HCT116 (cell line): ENCODE results near the gene HELZ2. TPM values are rescaled to one million over a fixed set of nuclear protein-coding genes. Genes with fewer than 3 reads are reported as not detected.

ENCODE experiments used
- ATAC-seq: fragments of 200-7000 bp; cut with Tn5 transposase; 2 replicates; pipeline ENCODE4 v1.9.1; 2020; ENCODE audit warnings: mild to moderate bottlenecking, moderate library complexity
- BruUV-seq: library from RNA; stranded (reverse); fragments of 400-500 nt; replicated peaks from 2 replicates; lab custom pipeline; 2021; lab: Mats Ljungman, UMichigan
- CTCF ChIA-PET: fragments of 300-600 bp; sonication (Branson Sonifier 250); formaldehyde crosslinking; loops from one replicate; lab custom pipeline; 2021; ENCODE audit warnings: antibody characterized with exemption; lab: Charles Lee
- POLR2A ChIA-PET: fragments of 300-600, 350-600 bp; sonication (Branson Sonifier 250); formaldehyde crosslinking; loops from one replicate; lab custom pipeline; 2021; ENCODE audit warnings: antibody characterized with exemption; lab: Charles Lee
- RAD21 ChIA-PET, 2 experiments: fragments of 300-600 bp; sonication (Branson Sonifier 250); formaldehyde crosslinking; loops; one replicate each; lab custom pipeline; 2023; ENCODE audit warnings: low total read pairs in 2 of 2; ENCODE audit not compliant: uncharacterized antibody in 2 of 2, unreplicated experiment in 2 of 2, low non-redundant PET in 1 of 2; lab: Charles Lee
- DNase-seq: peaks from one replicate; pipeline ENCODE4 v3.0.0-alpha.2; 2010; ENCODE audit warnings: low read depth, low spot score
- H2AFZ ChIP-seq: fragments of 200-600 bp; shearing (Covaris generic), sonication (generic); 2 replicates; pipeline ENCODE4 v1.6.1; 2017; ENCODE audit warnings: low read depth, mixed run types, mixed read lengths, antibody characterized with exemption, low read length; ENCODE audit not compliant: poor library complexity, severe bottlenecking
- H3K27ac ChIP-seq: 2 replicates; pipeline ENCODE4 v1.5.1; 2012; ENCODE audit warnings: low read depth, low read length
- H3K27me3 ChIP-seq: fragments of 200-600 bp; sonication (generic); 2 replicates; pipeline ENCODE4 v1.6.1; 2016; ENCODE audit warnings: mixed run types, low read length, mixed read lengths; ENCODE audit not compliant: insufficient read depth
- H3K36me3 ChIP-seq, 2 experiments: fragments of 200-500 bp in 1 of 2; fragments of 200-600 bp in 1 of 2; sonication (Bioruptor generic) in 1 of 2; sonication (generic) in 1 of 2; 2 replicates each; pipeline versions ENCODE4 v1.5.1 to v1.6.1; 2014 to 2016; ENCODE audit warnings: low read length in 2 of 2, inconsistent platforms in 1 of 2, mixed read lengths in 1 of 2, mixed run types in 1 of 2; ENCODE audit not compliant: insufficient read depth in 2 of 2, control insufficient read depth in 1 of 2
- H3K4me1 ChIP-seq, 2 experiments: fragments of 200-600 bp in 1 of 2; sonication (generic) in 1 of 2; 2 replicates each; pipeline versions ENCODE4 v1.5.1 to v1.6.1; 2012 to 2017; ENCODE audit warnings: low read length in 2 of 2, inconsistent platforms in 1 of 2, mild to moderate bottlenecking in 1 of 2, mixed read lengths in 1 of 2, mixed run types in 1 of 2, moderate library complexity in 1 of 2; ENCODE audit not compliant: insufficient read depth in 2 of 2, control insufficient read depth in 1 of 2
- H3K4me2 ChIP-seq: fragments of 200-600 bp; sonication (generic); 2 replicates; pipeline ENCODE4 v1.6.1; 2017; ENCODE audit warnings: mixed run types, low read length, mixed read lengths
- H3K4me3 ChIP-seq, 2 experiments: fragments of 200-600 bp in 1 of 2; sonication (generic) in 1 of 2; replicated peaks in 1 of 2; 2 replicates each; pipeline ENCODE4 v1.5.1; 2011 to 2016; ENCODE audit warnings: low read length in 2 of 2, control low read depth in 1 of 2, low read depth in 1 of 2, mild to moderate bottlenecking in 1 of 2, mixed read lengths in 1 of 2, mixed run types in 1 of 2
- H3K79me2 ChIP-seq: fragments of 200-600 bp; sonication (generic); 2 replicates; pipeline ENCODE4 v1.6.1; 2017; ENCODE audit warnings: mild to moderate bottlenecking, mixed run types, low read length, moderate library complexity, mixed read lengths; ENCODE audit not compliant: insufficient read depth
- H3K9ac ChIP-seq: fragments of 200-600 bp; sonication (generic); 2 replicates; pipeline ENCODE4 v1.6.1; 2016; ENCODE audit warnings: low read length, mixed read lengths
- H3K9me2 ChIP-seq: fragments of 200-600 bp; sonication (generic), shearing (Covaris generic); 2 replicates; pipeline ENCODE4 v1.6.1; 2017; ENCODE audit warnings: mixed run types, mild to moderate bottlenecking, moderate library complexity; ENCODE audit not compliant: insufficient read depth
- H3K9me3 ChIP-seq, 2 experiments: fragments of 200-500 bp in 1 of 2; fragments of 200-600 bp in 1 of 2; sonication (Bioruptor generic) in 1 of 2; sonication (generic) in 1 of 2; 2 replicates each; pipeline ENCODE4 v1.6.1; 2014 to 2017; ENCODE audit warnings: low read length in 2 of 2, mixed read lengths in 2 of 2, inconsistent platforms in 1 of 2, low read depth in 1 of 2, mild to moderate bottlenecking in 1 of 2, mixed run types in 1 of 2, moderate library complexity in 1 of 2; ENCODE audit not compliant: control insufficient read depth in 1 of 2, insufficient read depth in 1 of 2
- H4K20me1 ChIP-seq: fragments of 200-600 bp; sonication (generic), shearing (Covaris generic); 2 replicates; pipeline ENCODE4 v1.6.1; 2017; ENCODE audit warnings: mixed run types, mild to moderate bottlenecking, moderate library complexity; ENCODE audit not compliant: insufficient read depth
- ATF3 ChIP-seq: IDR thresholded peaks from 2 replicates; pipeline ENCODE4 v1.6.1; 2012
- CBX3 ChIP-seq: IDR thresholded peaks from 2 replicates; pipeline ENCODE4 v1.6.1; 2012; ENCODE audit warnings: low read depth
- EGR1 ChIP-seq: IDR thresholded peaks from 2 replicates; pipeline ENCODE4 v1.6.1; 2012; ENCODE audit warnings: low read depth
- ELF1 ChIP-seq: IDR thresholded peaks from 2 replicates; pipeline ENCODE4 v1.6.1; 2012; ENCODE audit warnings: low read depth, borderline replicate concordance
- EZH2 ChIP-seq: fragments of 200-600 bp; sonication (generic); IDR thresholded peaks from 2 replicates; pipeline ENCODE4 v1.6.1; 2017; ENCODE audit warnings: antibody characterized with exemption, mixed run types
- EZH2phosphoT487 ChIP-seq: fragments of 200-600 bp; IDR thresholded peaks from 2 replicates; pipeline ENCODE4 v1.6.1; 2018; ENCODE audit warnings: antibody characterized with exemption, borderline replicate concordance
- POLR2A ChIP-seq: IDR thresholded peaks from 2 replicates; pipeline ENCODE4 v1.7.0; 2011; ENCODE audit warnings: borderline replicate concordance; ENCODE audit not compliant: insufficient read depth, insufficient read length; ENCODE audit errors: extremely low read depth
- POLR2AphosphoS5 ChIP-seq: IDR thresholded peaks from 2 replicates; pipeline ENCODE4 v1.6.1; 2011; ENCODE audit warnings: mild to moderate bottlenecking, low read depth, low read length, moderate library complexity
- RAD21 ChIP-seq: IDR thresholded peaks from 2 replicates; pipeline ENCODE4 v1.6.1; 2012; ENCODE audit warnings: low read depth, mild to moderate bottlenecking
- REST ChIP-seq: IDR thresholded peaks from 2 replicates; pipeline ENCODE4 v1.6.1; 2012; ENCODE audit warnings: low read depth
- SIN3A ChIP-seq: IDR thresholded peaks from 2 replicates; pipeline ENCODE4 v1.6.1; 2012; ENCODE audit warnings: low read depth
- SP1 ChIP-seq: IDR thresholded peaks from 2 replicates; pipeline ENCODE4 v1.6.1; 2012; ENCODE audit warnings: low read depth
- SRF ChIP-seq: IDR thresholded peaks from 2 replicates; pipeline ENCODE4 v1.6.1; 2012; ENCODE audit warnings: low read depth
- TCF7L2 ChIP-seq: IDR thresholded peaks from 2 replicates; pipeline ENCODE4 v1.7.0; 2011; ENCODE audit warnings: borderline replicate concordance, inconsistent platforms; ENCODE audit not compliant: insufficient read depth, insufficient read length; ENCODE audit errors: extremely low read depth
- YY1 ChIP-seq: IDR thresholded peaks from 2 replicates; pipeline ENCODE4 v1.6.1; 2011; ENCODE audit warnings: low read length, low read depth, moderate library complexity, mild to moderate bottlenecking; ENCODE audit not compliant: insufficient replicate concordance; ENCODE audit errors: extremely low read depth
- ZFX ChIP-seq: fragments of 450-650 bp; IDR thresholded peaks from 2 replicates; pipeline ENCODE4 v1.6.1; 2017
- intact Hi-C: fragments of 100-400 bp; cut with micrococcal nuclease; formaldehyde crosslinking; loops from 2 replicates; pipeline ENCODE4 v1.10.0; 2022
- total RNA-seq: library from RNA; stranded (reverse); gene quantifications from one replicate; pipeline ENCODE4 v1.2.1, GENCODE V29; 2021; ENCODE audit not compliant: unreplicated experiment
- TF ChIP-seq, protein P1 (sequence below): IDR thresholded peaks from 2 replicates; pipeline ENCODE4 v1.6.1; 2012

HELZ2 gene
- total RNA-seq, 1 experiment from 2014 or later, result 44.0 TPM

DNA sequence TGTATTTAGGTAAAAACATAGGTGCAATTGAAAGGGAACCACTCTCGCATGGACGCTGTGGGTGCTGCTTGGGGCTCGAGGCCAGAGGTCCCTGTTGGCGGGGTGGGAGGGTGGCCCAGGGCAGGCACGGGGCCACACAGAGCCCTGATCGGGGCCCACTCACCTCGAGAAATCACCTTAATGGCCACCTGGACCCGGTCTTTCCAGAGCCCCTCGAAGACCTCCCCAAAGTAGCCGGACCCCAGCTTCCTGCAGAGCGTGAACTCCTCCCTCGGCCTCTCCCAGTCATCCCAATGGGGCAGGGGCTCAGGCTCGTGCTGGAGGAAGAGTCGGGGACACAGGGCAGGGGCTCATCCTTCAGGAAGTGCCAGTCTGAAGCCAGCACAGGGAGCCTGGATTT is 40.7 kb downstream of the HELZ2 start:
- no peak overlapping the region; the same call in 1 of the 2 replicates for H3K9ac ChIP-seq
- no TSS peak for BruUV-seq
- H3K4me2 ChIP-seq, result peak overlapping the region; percentile 68
- H3K9me2 ChIP-seq, result no peaks in the 10 kb centered on the region
- H3K36me3 ChIP-seq, result no peaks in the 10 kb centered on the region
- no peak overlapping the region for H3K4me3 ChIP-seq
- POLR2A ChIA-PET, result no interaction called here
- H3K4me1 ChIP-seq, result peaks cover 27 to 47% of the 10 kb centered on the region in 2 experiments
- CTCF ChIA-PET, result no interaction called here
- no peak overlapping the region for H2AFZ ChIP-seq
- intact Hi-C loops, result loop anchor here (10.0 kb wide), 1 partner anchor 99 kb away; no protein-coding TSS in a partner anchor
- no peaks in the 10 kb centered on the region for H3K27me3 ChIP-seq
- H3K9me3 ChIP-seq, result no peaks in the 10 kb centered on the region
- no peaks in the 10 kb centered on the region for H3K79me2 ChIP-seq
- peak overlapping the region; percentile 71; the same call in 1 of the 2 replicates for H3K27ac ChIP-seq
- TF ChIP-seq SP1 (no peak), RAD21 (no peak), ZFX (no peak), EZH2phosphoT487 (no peak), EZH2 (no peak), REST (no peak), YY1 (no peak), ATF3 (no peak), EGR1 (no peak), TCF7L2 (no peak), CBX3 (no peak), POLR2A (no peak), SIN3A (no peak), POLR2AphosphoS5 (no peak), SRF (no peak), ELF1 (no peak)
- TF ChIP-seq, protein P1, sequence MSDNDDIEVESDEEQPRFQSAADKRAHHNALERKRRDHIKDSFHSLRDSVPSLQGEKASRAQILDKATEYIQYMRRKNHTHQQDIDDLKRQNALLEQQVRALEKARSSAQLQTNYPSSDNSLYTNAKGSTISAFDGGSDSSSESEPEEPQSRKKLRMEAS, result no peak
- RAD21 ChIA-PET, result no interaction called here
- ATAC-seq (no peak), DNase-seq (no peak)
- no peaks in the 10 kb centered on the region for H4K20me1 ChIP-seq
